Fibroblast of lung (primary cell): ENCODE results near the gene CCDC187. TPM values are rescaled to one million over a fixed set of nuclear protein-coding genes. Genes with fewer than 3 reads are reported as not detected.

ENCODE experiments used
- DNase-seq, 2 donors: peaks; one replicate each; pipeline versions ENCODE4 v3.0.0 to v3.0.0-alpha.2; 2010; ENCODE audit warnings: low read depth in 2 of 2
- H2AFZ ChIP-seq: 2 replicates; pipeline ENCODE4 v1.5.1; 2012; ENCODE audit warnings: low read length, control low read depth, inconsistent platforms
- H3K27ac ChIP-seq: 2 replicates; pipeline ENCODE4 v1.5.1; 2011; ENCODE audit warnings: low read length, control low read depth; ENCODE audit not compliant: insufficient read depth
- H3K27me3 ChIP-seq: 2 replicates; pipeline ENCODE4 v1.5.1; 2011; ENCODE audit warnings: mild to moderate bottlenecking, low read length; ENCODE audit not compliant: control insufficient read depth, insufficient read depth
- H3K36me3 ChIP-seq: 2 replicates; pipeline ENCODE4 v1.5.1; 2011; ENCODE audit warnings: low read length; ENCODE audit not compliant: control insufficient read depth, insufficient read depth
- H3K4me1 ChIP-seq: 2 replicates; pipeline ENCODE4 v1.5.1; 2011; ENCODE audit warnings: low read length; ENCODE audit not compliant: control insufficient read depth, insufficient read depth; ENCODE audit errors: extremely low read depth
- H3K4me2 ChIP-seq: 2 replicates; pipeline ENCODE4 v1.5.1; 2011; ENCODE audit warnings: low read length, control low read depth; ENCODE audit not compliant: insufficient read depth; ENCODE audit errors: extremely low read depth
- H3K4me3 ChIP-seq, 4 experiments: fragments of 200-600 bp in 1 of 4; sonication (generic) in 1 of 4; replicated peaks in 1 of 4; 2 replicates each; pipeline ENCODE4 v1.5.1; 2011 to 2016; ENCODE audit warnings: low read length in 4 of 4, low read depth in 3 of 4, mild to moderate bottlenecking in 3 of 4, control low read depth in 2 of 4, inconsistent platforms in 1 of 4, mixed read lengths in 1 of 4; ENCODE audit not compliant: insufficient read depth in 1 of 4; ENCODE audit errors: control extremely low read depth in 1 of 4
- H3K79me2 ChIP-seq: 2 replicates; pipeline ENCODE4 v1.5.1; 2012; ENCODE audit warnings: mild to moderate bottlenecking, low read length, inconsistent platforms; ENCODE audit not compliant: control insufficient read depth, insufficient read depth
- H3K9ac ChIP-seq: 2 replicates; pipeline ENCODE4 v1.5.1; 2011; ENCODE audit warnings: mild to moderate bottlenecking, low read length, control low read depth; ENCODE audit not compliant: insufficient read depth
- H3K9me3 ChIP-seq: 2 replicates; pipeline ENCODE4 v1.5.1; 2012; ENCODE audit warnings: low read depth, low read length; ENCODE audit not compliant: control insufficient read depth, insufficient read depth
- H4K20me1 ChIP-seq: 2 replicates; pipeline ENCODE4 v1.5.1; 2011; ENCODE audit warnings: low read length; ENCODE audit not compliant: control insufficient read depth, insufficient read depth; ENCODE audit errors: extremely low read depth
- EZH2 ChIP-seq: IDR thresholded peaks from 2 replicates; pipeline ENCODE4 v1.5.1; 2012; ENCODE audit warnings: low read length, control low read depth, mild to moderate bottlenecking; ENCODE audit errors: missing control alignments
- polyA plus RNA-seq, 2 donors: library from polyadenylated mRNA; depleted of rRNA in 1 of 2; stranded (reverse) in 1 of 2; unstranded in 1 of 2; fragments of >200 nt; gene quantifications; 2 replicates each; pipeline ENCODE4 v1.2.1, GENCODE V29; 2011 to 2012; ENCODE audit warnings: missing spikeins in 1 of 2
- total RNA-seq: library from RNA; depleted of rRNA; stranded (reverse); fragments of >200 nt; gene quantifications from 2 replicates; pipeline ENCODE4 v1.2.1, GENCODE V29; 2014
- TF ChIP-seq, protein P1 (sequence below), 2 donors: IDR thresholded peaks in 1 of 2; conservative IDR thresholded peaks in 1 of 2; 1 replicate in 1 of 2; 2 replicates in 1 of 2; pipeline ENCODE4 v1.5.1; 2011 to 2012; ENCODE audit warnings: low read length in 2 of 2, control low read depth in 1 of 2, inconsistent platforms in 1 of 2, low read depth in 1 of 2, mild to moderate bottlenecking in 1 of 2

Gene CCDC187
- total and polyA plus RNA-seq, 2 donors (not counting 1 experiment from before 2014, with no cell fraction given): not detected

DNA sequence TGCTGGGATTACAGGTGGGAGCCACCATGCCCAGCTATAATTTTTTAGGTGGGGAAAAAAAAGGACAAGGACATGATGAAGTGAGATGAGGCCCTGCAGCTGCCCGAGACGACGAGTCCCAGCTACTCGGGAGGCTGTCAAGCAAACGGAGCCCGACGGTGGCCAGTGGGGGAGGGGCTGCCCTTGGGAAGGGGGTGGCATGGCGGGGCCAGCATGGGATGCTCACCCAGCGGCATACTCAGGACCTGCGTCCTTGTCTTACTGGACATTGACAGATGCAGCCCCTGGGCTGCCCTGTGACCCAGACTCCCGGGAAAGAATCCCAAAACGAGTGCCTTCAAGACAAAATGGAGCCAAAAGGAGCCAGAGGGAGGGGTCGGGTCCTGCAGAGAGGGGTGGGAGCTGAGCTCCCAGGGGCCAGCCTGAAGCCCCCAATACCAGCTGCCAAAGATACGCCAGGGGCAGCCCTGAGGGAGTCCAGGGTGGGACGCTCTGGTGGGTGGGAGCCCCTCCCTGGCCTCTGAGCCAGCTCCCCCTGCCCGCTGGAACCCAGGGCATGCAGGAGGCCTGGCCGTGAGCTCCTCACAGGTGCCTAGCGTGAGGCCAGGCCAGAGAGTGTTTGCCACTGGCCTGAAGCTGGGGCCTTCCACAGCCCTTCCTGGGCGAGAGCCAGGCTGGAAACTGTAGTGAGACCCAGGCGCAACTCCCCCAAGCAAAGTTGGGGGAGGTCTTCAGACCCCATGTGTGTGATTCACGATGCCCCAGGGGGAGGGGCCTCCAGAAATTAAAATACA, 15.7 kb downstream of the CCDC187 start:
- no peaks in the 10 kb centered on the region for H4K20me1 ChIP-seq
- H3K4me3 ChIP-seq: no peak overlapping the region
- no peaks in the 10 kb centered on the region for H3K79me2 ChIP-seq
- H3K36me3 ChIP-seq: no peaks in the 10 kb centered on the region
- TF ChIP-seq EZH2: no peak
- TF ChIP-seq, protein P1, sequence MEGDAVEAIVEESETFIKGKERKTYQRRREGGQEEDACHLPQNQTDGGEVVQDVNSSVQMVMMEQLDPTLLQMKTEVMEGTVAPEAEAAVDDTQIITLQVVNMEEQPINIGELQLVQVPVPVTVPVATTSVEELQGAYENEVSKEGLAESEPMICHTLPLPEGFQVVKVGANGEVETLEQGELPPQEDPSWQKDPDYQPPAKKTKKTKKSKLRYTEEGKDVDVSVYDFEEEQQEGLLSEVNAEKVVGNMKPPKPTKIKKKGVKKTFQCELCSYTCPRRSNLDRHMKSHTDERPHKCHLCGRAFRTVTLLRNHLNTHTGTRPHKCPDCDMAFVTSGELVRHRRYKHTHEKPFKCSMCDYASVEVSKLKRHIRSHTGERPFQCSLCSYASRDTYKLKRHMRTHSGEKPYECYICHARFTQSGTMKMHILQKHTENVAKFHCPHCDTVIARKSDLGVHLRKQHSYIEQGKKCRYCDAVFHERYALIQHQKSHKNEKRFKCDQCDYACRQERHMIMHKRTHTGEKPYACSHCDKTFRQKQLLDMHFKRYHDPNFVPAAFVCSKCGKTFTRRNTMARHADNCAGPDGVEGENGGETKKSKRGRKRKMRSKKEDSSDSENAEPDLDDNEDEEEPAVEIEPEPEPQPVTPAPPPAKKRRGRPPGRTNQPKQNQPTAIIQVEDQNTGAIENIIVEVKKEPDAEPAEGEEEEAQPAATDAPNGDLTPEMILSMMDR (conservative IDR thresholded peaks at IDR 0.05 in 1 of 2, IDR thresholded peaks at IDR 0.05 in 1 of 2; ENCODE audit: low read depth in 1 of 2, low read length in 2 of 2): no peak
- DNase-seq: no peak
- no peak overlapping the region for H3K27ac ChIP-seq
- H2AFZ ChIP-seq: no peak overlapping the region
- no peak overlapping the region for H3K4me2 ChIP-seq
- H3K9me3 ChIP-seq: peaks cover under 1% of the 10 kb centered on the region
- no peaks in the 10 kb centered on the region for H3K4me1 ChIP-seq
- peaks cover 5% of the 10 kb centered on the region for H3K27me3 ChIP-seq
- H3K9ac ChIP-seq: no peak overlapping the region

DNA sequence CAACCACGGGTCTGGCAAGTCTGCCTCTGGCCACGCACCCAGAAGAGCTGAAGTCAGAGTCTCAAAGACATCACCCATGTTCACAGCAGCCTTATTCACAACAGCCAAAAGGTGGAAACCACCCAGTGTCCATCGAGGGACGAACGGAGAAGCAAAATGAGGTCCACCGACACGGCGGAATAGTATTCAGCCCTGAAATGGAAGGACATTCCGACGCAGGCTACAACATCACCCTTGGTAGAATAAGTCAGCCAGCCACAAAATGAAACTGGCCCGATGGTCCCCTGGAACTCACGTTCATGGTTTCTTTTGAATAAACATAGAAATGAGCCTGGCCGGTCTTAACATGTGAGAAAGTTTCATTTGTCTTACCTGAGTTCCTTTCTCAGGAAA, 16.9 kb downstream of the CCDC187 start:
- no peak overlapping the region for H3K9ac ChIP-seq
- H2AFZ ChIP-seq: no peak overlapping the region
- H3K4me3 ChIP-seq: no peak overlapping the region
- no peak overlapping the region for H3K27ac ChIP-seq
- H3K27me3 ChIP-seq: peaks cover 5% of the 10 kb centered on the region
- no peak overlapping the region for H3K4me2 ChIP-seq
- no peaks in the 10 kb centered on the region for H3K4me1 ChIP-seq
- DNase-seq: no peak
- no peaks in the 10 kb centered on the region for H3K9me3 ChIP-seq
- no peaks in the 10 kb centered on the region for H4K20me1 ChIP-seq
- no peaks in the 10 kb centered on the region for H3K36me3 ChIP-seq
- no peaks in the 10 kb centered on the region for H3K79me2 ChIP-seq
- TF ChIP-seq, protein P1 (conservative IDR thresholded peaks at IDR 0.05 in 1 of 2, IDR thresholded peaks at IDR 0.05 in 1 of 2; ENCODE audit: low read depth in 1 of 2, low read length in 2 of 2): no peak
- no peak for TF ChIP-seq EZH2

DNA sequence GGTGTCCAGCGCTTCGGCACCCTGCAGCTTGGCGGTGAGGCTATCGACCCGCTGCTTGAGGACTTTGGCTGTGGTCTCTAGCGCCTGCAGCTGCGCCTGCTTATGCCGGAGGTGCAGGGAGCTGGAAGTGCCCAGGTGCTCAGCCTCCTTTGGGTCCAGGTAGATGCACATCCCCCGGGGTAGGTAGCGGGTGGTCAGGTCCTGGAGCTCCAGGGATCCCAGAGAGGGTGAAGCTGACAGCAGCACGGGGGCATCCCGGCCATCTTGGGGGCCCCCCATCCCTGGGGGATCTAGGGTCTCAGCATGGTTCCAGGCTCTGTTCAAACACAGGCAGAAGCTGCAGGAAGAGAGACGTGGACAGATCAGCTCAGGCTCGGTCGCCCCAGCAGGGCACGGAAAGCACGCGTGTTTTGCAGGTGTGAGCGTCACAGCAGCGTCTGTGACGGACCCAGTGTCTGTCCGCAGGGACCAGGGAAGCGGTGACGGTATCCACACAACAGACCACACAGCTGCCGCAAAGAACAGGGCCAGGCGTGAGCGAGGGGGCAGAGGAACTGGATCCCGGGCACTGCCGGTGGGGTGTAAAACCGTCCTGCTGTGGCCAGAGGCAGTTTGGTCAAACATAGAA, 17.4 kb downstream of the CCDC187 start:
- no peaks in the 10 kb centered on the region for H3K4me1 ChIP-seq
- no peak overlapping the region for H3K27ac ChIP-seq
- no peaks in the 10 kb centered on the region for H3K9me3 ChIP-seq
- no peak overlapping the region for H3K4me2 ChIP-seq
- H3K79me2 ChIP-seq: no peaks in the 10 kb centered on the region
- no peaks in the 10 kb centered on the region for H4K20me1 ChIP-seq
- H3K27me3 ChIP-seq: peaks cover 5% of the 10 kb centered on the region
- no peak for TF ChIP-seq EZH2
- TF ChIP-seq, protein P1 (conservative IDR thresholded peaks at IDR 0.05 in 1 of 2, IDR thresholded peaks at IDR 0.05 in 1 of 2; ENCODE audit: low read depth in 1 of 2, low read length in 2 of 2): no peak
- H3K36me3 ChIP-seq: no peaks in the 10 kb centered on the region
- H3K4me3 ChIP-seq: no peak overlapping the region
- no peak overlapping the region for H3K9ac ChIP-seq
- DNase-seq: no peak
- no peak overlapping the region for H2AFZ ChIP-seq
